CD14-positive monocyte (primary cell): Measurements from ENCODE around the gene ZNF44. TPM values are rescaled to one million over a fixed set of nuclear protein-coding genes. Genes with fewer than 3 reads are reported as not detected.
A peak's percentile ranks its signal among the peaks of the same experiment; 100 is the strongest.

Experiments
- DNase-seq, 3 donors: peaks; one replicate each; pipeline ENCODE4 v3.0.0-alpha.2; 2011 to 2022
- H2AFZ ChIP-seq: 2 replicates; pipeline ENCODE4 v1.6.0; 2012; ENCODE audit warnings: mild to moderate bottlenecking, low read depth, low read length, inconsistent platforms; ENCODE audit not compliant: insufficient read depth, poor library complexity, severe bottlenecking
- H3K27ac ChIP-seq, 2 donors: 1 replicate in 1 of 2; 2 replicates in 1 of 2; pipeline ENCODE4 v1.5.1; 2012 to 2013; ENCODE audit warnings: low read length in 2 of 2, control low read depth in 1 of 2, inconsistent platforms in 1 of 2, low read depth in 1 of 2, mild to moderate bottlenecking in 1 of 2
- H3K27me3 ChIP-seq, 2 donors: one replicate each; pipeline versions ENCODE4 v1.6.0 to v1.6.1; 2011 to 2013; ENCODE audit warnings: low read length in 2 of 2; ENCODE audit not compliant: control insufficient read depth in 2 of 2, insufficient read depth in 2 of 2
- H3K36me3 ChIP-seq, 2 donors: replicated peaks in 1 of 2; 1 replicate in 1 of 2; 2 replicates in 1 of 2; pipeline versions ENCODE4 v1.5.1 to v1.6.1; 2012 to 2013; ENCODE audit warnings: low read length in 2 of 2, control low read depth in 1 of 2, inconsistent platforms in 1 of 2, mild to moderate bottlenecking in 1 of 2; ENCODE audit not compliant: insufficient read depth in 2 of 2, control insufficient read depth in 1 of 2
- H3K4me1 ChIP-seq, 2 donors: 1 replicate in 1 of 2; 2 replicates in 1 of 2; pipeline versions ENCODE4 v1.5.1 to v1.6.1; 2012 to 2013; ENCODE audit warnings: low read length in 2 of 2, control low read depth in 1 of 2, inconsistent platforms in 1 of 2, mild to moderate bottlenecking in 1 of 2, moderate library complexity in 1 of 2; ENCODE audit not compliant: insufficient read depth in 2 of 2, control insufficient read depth in 1 of 2
- H3K4me2 ChIP-seq: replicated peaks from 2 replicates; pipeline ENCODE3; 2012; ENCODE audit warnings: low read length, moderate library complexity, mild to moderate bottlenecking; ENCODE audit not compliant: poor library complexity, severe bottlenecking; ENCODE audit errors: extremely low read depth
- H3K4me3 ChIP-seq, 3 experiments: fragments of 200-600 bp in 1 of 3; sonication (generic) in 1 of 3; replicated peaks in 1 of 3; 1 replicate in 2 of 3; 2 replicates in 1 of 3; pipeline ENCODE4 v1.5.1; 2011 to 2013; ENCODE audit warnings: low read length in 3 of 3, mild to moderate bottlenecking in 3 of 3, control low read depth in 2 of 3, low read depth in 2 of 3, inconsistent platforms in 1 of 3, moderate library complexity in 1 of 3
- H3K79me2 ChIP-seq: 2 replicates; pipeline ENCODE4 v1.6.0; 2012; ENCODE audit warnings: mild to moderate bottlenecking, control low read depth, inconsistent platforms, low read length, moderate library complexity; ENCODE audit not compliant: insufficient read depth
- H3K9ac ChIP-seq: 2 replicates; pipeline ENCODE4 v1.6.0; 2017; ENCODE audit warnings: low read length, mild to moderate bottlenecking; ENCODE audit not compliant: insufficient read depth, poor library complexity, severe bottlenecking
- H3K9me3 ChIP-seq, 2 donors: replicated peaks in 1 of 2; 1 replicate in 1 of 2; 2 replicates in 1 of 2; pipeline versions ENCODE4 v1.5.1 to v1.6.1; 2012 to 2013; ENCODE audit warnings: low read length in 2 of 2, control low read depth in 1 of 2; ENCODE audit not compliant: control insufficient read depth in 1 of 2, insufficient read depth in 1 of 2
- H4K20me1 ChIP-seq: 2 replicates; pipeline ENCODE4 v1.6.0; 2012; ENCODE audit warnings: mild to moderate bottlenecking, low read length, control low read depth, moderate library complexity; ENCODE audit not compliant: insufficient read depth
- H3K27ac Mint-ChIP-seq, 7 donors: one replicate each; pipeline ENCODE4 v1.8.0; 2020; ENCODE audit warnings: mild to moderate bottlenecking in 7 of 7, mixed read lengths in 7 of 7, moderate library complexity in 6 of 7, inconsistent platforms in 2 of 7
- H3K27me3 Mint-ChIP-seq, 3 donors: one replicate each; pipeline ENCODE4 v1.8.0; 2021 to 2022; ENCODE audit warnings: low read depth in 3 of 3, mild to moderate bottlenecking in 3 of 3, mixed read lengths in 3 of 3, moderate library complexity in 3 of 3, inconsistent platforms in 1 of 3
- H3K36me3 Mint-ChIP-seq, 2 donors: one replicate each; pipeline ENCODE4 v1.8.0; 2020; ENCODE audit warnings: mixed read lengths in 2 of 2, inconsistent platforms in 1 of 2, mild to moderate bottlenecking in 1 of 2
- H3K4me1 Mint-ChIP-seq: one replicate; pipeline ENCODE4 v1.8.0; 2020; ENCODE audit warnings: mild to moderate bottlenecking, mixed read lengths
- H3K4me3 Mint-ChIP-seq, 2 donors: one replicate each; pipeline ENCODE4 v1.8.0; 2020; ENCODE audit warnings: mild to moderate bottlenecking in 2 of 2, mixed read lengths in 2 of 2, moderate library complexity in 1 of 2
- H3K9me3 Mint-ChIP-seq, 7 donors: one replicate each; pipeline ENCODE4 v1.8.0; 2020 to 2022; ENCODE audit warnings: mixed read lengths in 7 of 7, mild to moderate bottlenecking in 6 of 7, moderate library complexity in 6 of 7, inconsistent platforms in 2 of 7
- CTCF ChIP-seq: fragments of 200-600 bp; IDR thresholded peaks from one replicate; pipeline ENCODE4 v1.8.0; 2022; ENCODE audit warnings: antibody characterized with exemption, mild to moderate bottlenecking
- WGBS: methylation state at CpG from one replicate; pipeline ENCODE4 v1.1.5; 2013; ENCODE audit warnings: missing lambda C conversion rate; ENCODE audit not compliant: insufficient coverage; 5-methylcytosine and 5-hydroxymethylcytosine counted together
- intact Hi-C, 2 donors: fragments of 100-400 bp; cut with micrococcal nuclease; formaldehyde crosslinking; loops; one replicate each; pipeline versions ENCODE4 v1.15.0 to v1.15.1; 2023
- polyA plus RNA-seq, 3 donors: library from polyadenylated mRNA; depleted of rRNA in 1 of 3; unstranded in 2 of 3; stranded (reverse) in 1 of 3; fragments of 300-500 nt in 2 of 3; fragments of >200 nt in 1 of 3; fragmentation: Illumina TruSeq in 2 of 3; gene quantifications; 1 replicate in 2 of 3; 2 replicates in 1 of 3; pipeline ENCODE4 v1.2.3, GENCODE V29; 2012 to 2021

The ZNF44 gene
- polyA plus RNA-seq, 3 donors: 6.7 to 10.1 (median 9.7) TPM

DNA sequence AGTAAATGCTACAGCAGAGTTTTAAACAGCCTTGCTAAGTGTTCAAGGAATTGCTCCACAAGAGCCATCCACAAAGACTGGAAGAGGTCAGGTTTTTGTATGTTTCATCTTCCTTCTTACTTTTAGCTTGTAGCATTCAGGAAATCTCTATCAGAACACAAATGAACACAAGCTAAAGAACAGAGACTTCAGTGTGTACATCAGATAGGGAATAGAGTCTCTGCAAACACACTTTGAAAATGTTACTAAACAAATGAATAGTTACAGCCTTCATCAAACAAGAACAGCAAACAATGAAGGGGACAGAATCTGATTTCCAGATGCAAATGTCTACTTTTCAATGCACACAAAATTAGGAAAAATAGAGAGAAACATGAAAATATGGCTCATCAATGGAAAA lies 31.0 kb upstream of the ZNF44 start:
- peaks cover 18 to 39% of the 10 kb centered on the region in 2 donors for H3K36me3 Mint-ChIP-seq
- H3K79me2 ChIP-seq: no peaks in the 10 kb centered on the region
- no peaks in the 10 kb centered on the region for H3K27me3 ChIP-seq
- peaks cover 3 to 22% of the 10 kb centered on the region in 2 donors for H3K36me3 ChIP-seq
- TF ChIP-seq CTCF: no peak
- no peak overlapping the region for H3K4me3 ChIP-seq
- no peak overlapping the region for H3K4me2 ChIP-seq
- H3K9me3 Mint-ChIP-seq: peaks cover 16 to 57% (median 42%) of the 10 kb centered on the region in 7 donors
- no peaks in the 10 kb centered on the region for H4K20me1 ChIP-seq
- intact Hi-C loops: no loop called here
- no peak overlapping the region for H3K9ac ChIP-seq
- no peak for DNase-seq
- H3K27me3 Mint-ChIP-seq: no peaks in the 10 kb centered on the region
- peaks cover 1% of the 10 kb centered on the region for H3K4me1 Mint-ChIP-seq
- H3K27ac Mint-ChIP-seq: no peak overlapping the region
- peaks cover 45 to 48% of the 10 kb centered on the region in 2 donors for H3K9me3 ChIP-seq
- no peaks in the 10 kb centered on the region for H3K4me1 ChIP-seq
- no peak overlapping the region for H3K4me3 Mint-ChIP-seq
- no peak overlapping the region for H2AFZ ChIP-seq
- H3K27ac ChIP-seq: no peak overlapping the region

- Histone ChIP-seq H2AFZ (no peak overlapping the region), H3K4me2 (no peak overlapping the region), H3K27me3 (no peaks in the 10 kb centered on the region), H3K79me2 (no peaks in the 10 kb centered on the region), H3K4me1 (no peaks in the 10 kb centered on the region), H4K20me1 (no peaks in the 10 kb centered on the region), H3K9ac (no peak overlapping the region), H3K9me3 (peaks cover 70 to 87% of the 10 kb centered on the region in 2 donors), H3K27ac (no peak overlapping the region), H3K4me3 (peak overlapping the region in 1 of 3 experiments; percentile 5), H3K36me3 (peaks cover 18 to 51% of the 10 kb centered on the region in 2 donors)
- TF ChIP-seq CTCF: no peak
- Mint-ChIP-seq H3K4me3 (no peak overlapping the region), H3K36me3 (peaks cover 25 to 53% of the 10 kb centered on the region in 2 donors), H3K4me1 (no peaks in the 10 kb centered on the region), H3K27ac (no peak overlapping the region), H3K9me3 (peaks cover 55 to 81% (median 72%) of the 10 kb centered on the region in 7 donors), H3K27me3 (no peaks in the 10 kb centered on the region)
- no peak for DNase-seq
- intact Hi-C loops: no loop called here
- WGBS: 98% methylated on average over 6 of the region's 13 CpGs
Observed at GRCh38 chr19:12318782-12319413, 24.2 kb upstream of the ZNF44 start.
